Loucy (cell line): ENCODE results near the gene KIF18A.

ENCODE experiments used
- H2AFZ ChIP-seq: fragments of 200-600 bp; sonication (generic); 2 replicates; pipeline ENCODE4 v1.6.0; 2016; ENCODE audit warnings: antibody characterized with exemption, mild to moderate bottlenecking, low read length, moderate library complexity
- H3F3A ChIP-seq: fragments of 200-600 bp; 2 replicates; pipeline ENCODE4 v1.6.0; 2016; ENCODE audit warnings: antibody characterized with exemption, low read depth, mild to moderate bottlenecking
- H3K27me3 ChIP-seq: fragments of 200-600 bp; sonication (generic); 2 replicates; pipeline ENCODE4 v1.6.1; 2014; ENCODE audit warnings: low read length, mild to moderate bottlenecking; ENCODE audit not compliant: insufficient read depth, poor library complexity, severe bottlenecking
- H3K36me3 ChIP-seq: fragments of 200-600 bp; sonication (generic); 2 replicates; pipeline ENCODE4 v1.6.1; 2016; ENCODE audit warnings: low read length; ENCODE audit not compliant: insufficient read depth
- H3K4me1 ChIP-seq: fragments of 200-600 bp; sonication (generic); 2 replicates; pipeline ENCODE4 v1.5.1; 2014; ENCODE audit warnings: low read length, mild to moderate bottlenecking; ENCODE audit not compliant: insufficient read depth, poor library complexity, severe bottlenecking
- H3K4me2 ChIP-seq: fragments of 200-600 bp; sonication (generic); 2 replicates; pipeline ENCODE4 v1.6.0; 2014; ENCODE audit warnings: antibody characterized with exemption, low read length, low read depth, mild to moderate bottlenecking; ENCODE audit not compliant: poor library complexity, severe bottlenecking
- H3K4me3 ChIP-seq: fragments of 200-600 bp; sonication (generic); 2 replicates; pipeline ENCODE4 v1.5.1; 2014; ENCODE audit warnings: low read length, mild to moderate bottlenecking, mixed read lengths; ENCODE audit not compliant: poor library complexity, severe bottlenecking
- H3K79me2 ChIP-seq: fragments of 200-600 bp; sonication (generic); 2 replicates; pipeline ENCODE4 v1.6.1; 2014; ENCODE audit warnings: low read length; ENCODE audit not compliant: insufficient read depth
- H3K9ac ChIP-seq: fragments of 200-600 bp; sonication (generic); 2 replicates; pipeline ENCODE4 v1.6.0; 2014; ENCODE audit warnings: mild to moderate bottlenecking, low read depth, low read length, moderate library complexity; ENCODE audit not compliant: poor library complexity, severe bottlenecking
- H3K9me2 ChIP-seq: fragments of 200-600 bp; sonication (generic); replicated peaks from 2 replicates; pipeline ENCODE4 v1.6.1; 2016; ENCODE audit warnings: low read depth, low read length, mixed read lengths
- H3K9me3 ChIP-seq: fragments of 200-600 bp; sonication (generic); 2 replicates; pipeline ENCODE4 v1.6.1; 2014; ENCODE audit warnings: mild to moderate bottlenecking, antibody characterized with exemption, low read length, low read depth; ENCODE audit not compliant: insufficient read depth
- H4K20me1 ChIP-seq: fragments of 200-600 bp; sonication (generic); 2 replicates; pipeline ENCODE4 v1.6.0; 2014; ENCODE audit warnings: antibody characterized with exemption, low read length, mild to moderate bottlenecking; ENCODE audit not compliant: insufficient read depth, poor library complexity, severe bottlenecking
- EZH2phosphoT487 ChIP-seq: fragments of 200-600 bp; IDR thresholded peaks from 2 replicates; pipeline ENCODE4 v1.6.1; 2018; ENCODE audit warnings: antibody characterized with exemption, mild to moderate bottlenecking, moderate library complexity, borderline replicate concordance
- TF ChIP-seq, protein P1 (sequence below): fragments of 200-600 bp; sonication (generic); conservative IDR thresholded peaks from 2 replicates; pipeline ENCODE4 v1.5.1; 2014; ENCODE audit warnings: mild to moderate bottlenecking, antibody characterized with exemption, low read length

The KIF18A gene

DNA sequence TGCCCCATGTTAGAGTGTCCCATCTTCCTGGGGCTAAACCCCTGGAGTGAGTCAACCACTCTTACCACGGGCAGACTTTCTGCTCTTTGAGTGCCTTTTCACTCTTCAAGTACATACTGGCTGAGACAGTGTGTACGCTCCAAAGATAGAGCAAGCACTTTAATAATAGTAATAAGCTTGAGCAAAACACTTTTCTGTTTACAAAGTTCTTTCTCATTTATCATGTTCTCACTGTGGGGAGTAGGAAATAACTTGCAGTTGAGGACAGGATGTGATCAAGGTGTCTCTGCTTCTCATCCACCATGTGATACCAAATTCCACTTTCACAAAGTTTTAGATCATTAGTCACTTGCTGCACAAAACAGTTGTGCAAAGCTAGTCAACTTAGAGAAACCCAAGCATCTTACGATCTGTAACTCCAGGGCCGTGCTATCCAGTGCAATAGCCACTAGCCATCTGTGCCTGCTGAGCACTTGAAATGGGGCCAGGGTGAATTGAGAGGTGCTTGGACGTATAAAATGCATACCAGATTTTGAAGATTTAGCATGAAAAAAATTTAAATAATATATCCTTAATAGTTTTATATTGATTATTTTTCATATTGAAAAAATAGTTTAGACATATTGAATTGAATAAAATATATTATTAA is 135.3 kb downstream of the KIF18A start:
- no peak overlapping the region for H2AFZ ChIP-seq
- no peaks in the 10 kb centered on the region for H3K9me2 ChIP-seq
- no peaks in the 10 kb centered on the region for H3K79me2 ChIP-seq
- no peaks in the 10 kb centered on the region for H3K4me1 ChIP-seq
- H3K9ac ChIP-seq, result no peak overlapping the region
- H3K9me3 ChIP-seq, result no peaks in the 10 kb centered on the region
- H3K36me3 ChIP-seq, result no peaks in the 10 kb centered on the region
- no peaks in the 10 kb centered on the region for H4K20me1 ChIP-seq
- no peak overlapping the region for H3K4me2 ChIP-seq
- no peaks in the 10 kb centered on the region for H3F3A ChIP-seq
- TF ChIP-seq EZH2phosphoT487, result no peak
- TF ChIP-seq, protein P1, sequence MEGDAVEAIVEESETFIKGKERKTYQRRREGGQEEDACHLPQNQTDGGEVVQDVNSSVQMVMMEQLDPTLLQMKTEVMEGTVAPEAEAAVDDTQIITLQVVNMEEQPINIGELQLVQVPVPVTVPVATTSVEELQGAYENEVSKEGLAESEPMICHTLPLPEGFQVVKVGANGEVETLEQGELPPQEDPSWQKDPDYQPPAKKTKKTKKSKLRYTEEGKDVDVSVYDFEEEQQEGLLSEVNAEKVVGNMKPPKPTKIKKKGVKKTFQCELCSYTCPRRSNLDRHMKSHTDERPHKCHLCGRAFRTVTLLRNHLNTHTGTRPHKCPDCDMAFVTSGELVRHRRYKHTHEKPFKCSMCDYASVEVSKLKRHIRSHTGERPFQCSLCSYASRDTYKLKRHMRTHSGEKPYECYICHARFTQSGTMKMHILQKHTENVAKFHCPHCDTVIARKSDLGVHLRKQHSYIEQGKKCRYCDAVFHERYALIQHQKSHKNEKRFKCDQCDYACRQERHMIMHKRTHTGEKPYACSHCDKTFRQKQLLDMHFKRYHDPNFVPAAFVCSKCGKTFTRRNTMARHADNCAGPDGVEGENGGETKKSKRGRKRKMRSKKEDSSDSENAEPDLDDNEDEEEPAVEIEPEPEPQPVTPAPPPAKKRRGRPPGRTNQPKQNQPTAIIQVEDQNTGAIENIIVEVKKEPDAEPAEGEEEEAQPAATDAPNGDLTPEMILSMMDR, result no peak
- H3K27me3 ChIP-seq, result no peaks in the 10 kb centered on the region
- no peak overlapping the region for H3K4me3 ChIP-seq

- no peaks in the 10 kb centered on the region for H4K20me1 ChIP-seq
- H3F3A ChIP-seq, result no peaks in the 10 kb centered on the region
- no peak overlapping the region for H3K4me3 ChIP-seq
- TF ChIP-seq, protein P1, result no peak
- no peak for TF ChIP-seq EZH2phosphoT487
- H2AFZ ChIP-seq, result no peak overlapping the region
- no peaks in the 10 kb centered on the region for H3K27me3 ChIP-seq
- no peaks in the 10 kb centered on the region for H3K36me3 ChIP-seq
- no peaks in the 10 kb centered on the region for H3K9me2 ChIP-seq
- no peaks in the 10 kb centered on the region for H3K79me2 ChIP-seq
- no peaks in the 10 kb centered on the region for H3K9me3 ChIP-seq
- H3K4me1 ChIP-seq, result no peaks in the 10 kb centered on the region
- H3K4me2 ChIP-seq, result no peak overlapping the region
- no peak overlapping the region for H3K9ac ChIP-seq
Observed at GRCh38 chr11:27971171-27971570, 136.8 kb downstream of the KIF18A start.
